ENCODE measurements around the gene ZNF318.
A peak's percentile ranks its signal among the peaks of the same experiment; 100 is the strongest.
"Not testable (repeated sequence)": the region's sequence is repeated elsewhere in the genome, so short reads cannot be mapped to it uniquely, and the experiment has no call there.

The ZNF318 gene

GRCh38 chr6:43393133-43393532 is 23.7 kb upstream of the ZNF318 start:
- H3K23ac ChIP-seq (ENCODE audit: low read length in 2 of 2); H2BK5ac ChIP-seq (ENCODE audit: low read depth, low read length, poor library complexity, severe bottlenecking); H3K79me1 ChIP-seq (replicated peaks; ENCODE audit: low read length, poor library complexity, severe bottlenecking); H3K27ac ChIP-seq (ENCODE audit: low read length, poor library complexity, severe bottlenecking); H2BK120ac ChIP-seq (ENCODE audit: low read depth, low read length); H3K14ac ChIP-seq (ENCODE audit: low read length in 2 of 2); H2AFZ ChIP-seq (ENCODE audit: low read depth, low read length); H3K4me2 ChIP-seq (ENCODE audit: low read length, poor library complexity, severe bottlenecking); H2AK5ac ChIP-seq (ENCODE audit: low read length, severe bottlenecking); H3K9me3 ChIP-seq (ENCODE audit: control insufficient read depth, low read length); H3K4me1 ChIP-seq (ENCODE audit: control insufficient read depth, insufficient read depth, low read depth, low read length); H2BK12ac ChIP-seq (ENCODE audit: low read length in 2 of 2); H4K8ac ChIP-seq (ENCODE audit: low read length); H3K36me3 ChIP-seq (ENCODE audit: control insufficient read depth in 1 of 2, insufficient read depth in 2 of 2, low read depth in 1 of 2, low read length in 2 of 2); H3K4ac ChIP-seq (ENCODE audit: low read depth in 1 of 2, low read length in 2 of 2); DNase-seq; H4K91ac ChIP-seq (ENCODE audit: low read length); H3K9ac ChIP-seq (ENCODE audit: low read length); H2BK15ac ChIP-seq (ENCODE audit: low read depth, poor library complexity, severe bottlenecking): not testable (repeated sequence)
- H3K27me3 ChIP-seq (ENCODE audit: control insufficient read depth in 1 of 2, insufficient read depth in 1 of 2, low read length in 2 of 2), result peaks cover 27 to 29% of the 10 kb centered on the region in 2 experiments
- peak overlapping the region in 1 of 2 experiments; percentile 1 for H3K18ac ChIP-seq (ENCODE audit: low read depth in 1 of 2, low read length in 2 of 2)
- 35% methylated on average over 10 of the region's 11 CpGs for WGBS
- peak overlapping the region in 1 of 2 experiments; percentile 13 for H3K4me3 ChIP-seq (ENCODE audit: insufficient read depth in 1 of 2, low read depth in 1 of 2, low read length in 2 of 2)

GRCh38 chr6:43391440-43392031 is 22.1 kb upstream of the ZNF318 start:
- Histone ChIP-seq H3K18ac (ENCODE audit: low read depth in 1 of 2, low read length in 2 of 2) (no peak overlapping the region), H3K9ac (ENCODE audit: low read length) (no peak overlapping the region), H3K14ac (ENCODE audit: low read length in 2 of 2) (no peak overlapping the region), H2AK5ac (ENCODE audit: low read length, severe bottlenecking) (no peak overlapping the region), H3K79me1 (replicated peaks; ENCODE audit: low read length, poor library complexity, severe bottlenecking) (no peaks in the 10 kb centered on the region), H3K4me3 (ENCODE audit: insufficient read depth in 1 of 2, low read depth in 1 of 2, low read length in 2 of 2) (no peak overlapping the region), H4K8ac (ENCODE audit: low read length) (peak overlapping the region; percentile 85), H4K91ac (ENCODE audit: low read length) (no peak overlapping the region), H3K23ac (ENCODE audit: low read length in 2 of 2) (no peak overlapping the region), H3K9me3 (ENCODE audit: control insufficient read depth, low read length) (no peaks in the 10 kb centered on the region), H2BK5ac (ENCODE audit: low read depth, low read length, poor library complexity, severe bottlenecking) (no peak overlapping the region), H3K36me3 (ENCODE audit: control insufficient read depth in 1 of 2, insufficient read depth in 2 of 2, low read depth in 1 of 2, low read length in 2 of 2) (no peaks in the 10 kb centered on the region), H3K27ac (ENCODE audit: low read length, poor library complexity, severe bottlenecking) (no peak overlapping the region), H2BK120ac (ENCODE audit: low read depth, low read length) (no peak overlapping the region), H2BK12ac (ENCODE audit: low read length in 2 of 2) (no peak overlapping the region), H2AFZ (ENCODE audit: low read depth, low read length) (no peak overlapping the region), H3K4ac (ENCODE audit: low read depth in 1 of 2, low read length in 2 of 2) (peak overlapping the region in 1 of 2 experiments; percentile 71), H3K4me2 (ENCODE audit: low read length, poor library complexity, severe bottlenecking) (no peak overlapping the region), H3K27me3 (ENCODE audit: control insufficient read depth in 1 of 2, insufficient read depth in 1 of 2, low read length in 2 of 2) (peaks cover 27 to 29% of the 10 kb centered on the region in 2 experiments), H2BK15ac (ENCODE audit: low read depth, poor library complexity, severe bottlenecking) (no peak overlapping the region), H3K4me1 (ENCODE audit: control insufficient read depth, insufficient read depth, low read depth, low read length) (peaks cover 2% of the 10 kb centered on the region)
- WGBS, result 10% methylated on average over 13 of the region's 13 CpGs
- DNase-seq, result peak; percentile 81

- 27% methylated on average over 8 of the region's 10 CpGs for WGBS
Measured at GRCh38 chr6:43390753-43391439, 21.4 kb upstream of the ZNF318 start.

DNA sequence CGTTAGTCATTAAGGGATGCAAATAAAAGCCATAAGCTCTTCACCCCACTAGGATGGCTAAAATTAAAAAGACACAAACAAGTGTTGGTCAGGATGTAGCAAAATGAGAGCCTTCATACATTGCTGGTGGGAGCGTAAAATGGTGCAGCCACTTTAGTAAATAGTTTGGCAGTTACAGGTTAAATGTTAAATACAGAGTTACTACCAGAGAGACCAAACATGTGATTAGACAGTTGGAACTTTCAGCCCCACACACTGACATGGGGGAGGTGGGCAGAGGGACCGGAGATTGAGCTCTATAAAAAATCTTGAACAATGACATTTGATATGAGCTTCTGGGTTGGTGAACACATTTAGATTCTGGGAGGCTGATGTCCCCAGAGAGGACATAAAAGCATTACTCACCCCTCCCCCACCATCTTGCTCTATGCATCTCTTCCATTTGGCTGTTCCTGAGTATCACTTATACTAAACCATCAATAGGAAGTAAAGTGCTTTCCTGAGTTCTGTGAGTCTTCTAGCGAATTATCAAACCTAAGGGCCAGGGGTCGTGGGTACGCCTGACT is 20.4 kb upstream of the ZNF318 start:
- H2AK5ac ChIP-seq (ENCODE audit: low read length, severe bottlenecking), result no peak overlapping the region
- H2BK120ac ChIP-seq (ENCODE audit: low read depth, low read length), result peak overlapping the region; percentile 15
- H3K18ac ChIP-seq (ENCODE audit: low read depth in 1 of 2, low read length in 2 of 2), result no peak overlapping the region
- H2BK15ac ChIP-seq (ENCODE audit: low read depth, poor library complexity, severe bottlenecking), result no peak overlapping the region
- no peak overlapping the region for H3K4me3 ChIP-seq (ENCODE audit: insufficient read depth in 1 of 2, low read depth in 1 of 2, low read length in 2 of 2)
- no peak for DNase-seq
- H2BK12ac ChIP-seq (ENCODE audit: low read length in 2 of 2), result peak overlapping the region in 1 of 2 experiments; percentile 29
- no peaks in the 10 kb centered on the region for H3K4me1 ChIP-seq (ENCODE audit: control insufficient read depth, insufficient read depth, low read depth, low read length)
- H4K91ac ChIP-seq (ENCODE audit: low read length), result no peak overlapping the region
- H4K8ac ChIP-seq (ENCODE audit: low read length), result peak overlapping the region; percentile 23
- H3K79me1 ChIP-seq (replicated peaks; ENCODE audit: low read length, poor library complexity, severe bottlenecking), result no peaks in the 10 kb centered on the region
- H3K9ac ChIP-seq (ENCODE audit: low read length), result no peak overlapping the region
- 95% methylated on average over 3 of the region's 6 CpGs for WGBS
- H3K36me3 ChIP-seq (ENCODE audit: control insufficient read depth in 1 of 2, insufficient read depth in 2 of 2, low read depth in 1 of 2, low read length in 2 of 2), result no peaks in the 10 kb centered on the region
- peaks cover 27 to 29% of the 10 kb centered on the region in 2 experiments for H3K27me3 ChIP-seq (ENCODE audit: control insufficient read depth in 1 of 2, insufficient read depth in 1 of 2, low read length in 2 of 2)
- no peak overlapping the region for H3K23ac ChIP-seq (ENCODE audit: low read length in 2 of 2)
- no peak overlapping the region for H2BK5ac ChIP-seq (ENCODE audit: low read depth, low read length, poor library complexity, severe bottlenecking)
- H3K4ac ChIP-seq (ENCODE audit: low read depth in 1 of 2, low read length in 2 of 2), result no peak overlapping the region
- no peaks in the 10 kb centered on the region for H3K9me3 ChIP-seq (ENCODE audit: control insufficient read depth, low read length)
- H3K27ac ChIP-seq (ENCODE audit: low read length, poor library complexity, severe bottlenecking), result no peak overlapping the region
- no peak overlapping the region for H2AFZ ChIP-seq (ENCODE audit: low read depth, low read length)
- H3K4me2 ChIP-seq (ENCODE audit: low read length, poor library complexity, severe bottlenecking), result no peak overlapping the region
- H3K14ac ChIP-seq (ENCODE audit: low read length in 2 of 2), result no peak overlapping the region

More at GRCh38 chr6:43390753-43391439, 21.4 kb upstream of the ZNF318 start:
- not testable (repeated sequence) for H2AK5ac ChIP-seq (ENCODE audit: low read length, severe bottlenecking); H3K4me1 ChIP-seq (ENCODE audit: control insufficient read depth, insufficient read depth, low read depth, low read length); H2AFZ ChIP-seq (ENCODE audit: low read depth, low read length); H4K91ac ChIP-seq (ENCODE audit: low read length); H3K9me3 ChIP-seq (ENCODE audit: control insufficient read depth, low read length); H3K23ac ChIP-seq (ENCODE audit: low read length in 2 of 2); H3K4me2 ChIP-seq (ENCODE audit: low read length, poor library complexity, severe bottlenecking); H2BK120ac ChIP-seq (ENCODE audit: low read depth, low read length); H3K4me3 ChIP-seq (ENCODE audit: insufficient read depth in 1 of 2, low read depth in 1 of 2, low read length in 2 of 2); H3K9ac ChIP-seq (ENCODE audit: low read length); H3K27ac ChIP-seq (ENCODE audit: low read length, poor library complexity, severe bottlenecking); H3K79me1 ChIP-seq (replicated peaks; ENCODE audit: low read length, poor library complexity, severe bottlenecking); H2BK12ac ChIP-seq (ENCODE audit: low read length in 2 of 2); H2BK15ac ChIP-seq (ENCODE audit: low read depth, poor library complexity, severe bottlenecking); H3K14ac ChIP-seq (ENCODE audit: low read length in 2 of 2); H2BK5ac ChIP-seq (ENCODE audit: low read depth, low read length, poor library complexity, severe bottlenecking); H3K18ac ChIP-seq (ENCODE audit: low read depth in 1 of 2, low read length in 2 of 2); H3K36me3 ChIP-seq (ENCODE audit: control insufficient read depth in 1 of 2, insufficient read depth in 2 of 2, low read depth in 1 of 2, low read length in 2 of 2)
- H3K4ac ChIP-seq (ENCODE audit: low read depth in 1 of 2, low read length in 2 of 2), result peak overlapping the region in 1 of 2 experiments; percentile 71
- peak; percentile 18 for DNase-seq
- H4K8ac ChIP-seq (ENCODE audit: low read length), result peak overlapping the region; percentile 85
- peaks cover 27 to 29% of the 10 kb centered on the region in 2 experiments for H3K27me3 ChIP-seq (ENCODE audit: control insufficient read depth in 1 of 2, insufficient read depth in 1 of 2, low read length in 2 of 2)

Measured in mesenchymal stem cell (in vitro differentiated cells and primary cell).